ENCODE results near the gene COL27A1.
A peak's percentile ranks its signal among the peaks of the same experiment; 100 is the strongest.

The COL27A1 gene

GRCh38 chr9:114124138-114124537 is 31.2 kb upstream of the COL27A1 start:
- H2AK5ac ChIP-seq (ENCODE audit: low read depth, low read length): no peak overlapping the region
- DNase-seq (ENCODE audit: low spot score): no peak
- H3K14ac ChIP-seq (ENCODE audit: low read length): no peak overlapping the region
- H4K91ac ChIP-seq (ENCODE audit: low read depth, low read length, poor library complexity): no peak overlapping the region
- no peak overlapping the region for H3K4me2 ChIP-seq (ENCODE audit: insufficient read depth, low read length, poor library complexity, severe bottlenecking)
- peaks cover 0 to 21% (median 0%) of the 10 kb centered on the region in 3 experiments for H3K27me3 ChIP-seq (ENCODE audit: control insufficient read depth in 3 of 3, insufficient read depth in 3 of 3, low read depth in 1 of 3, low read length in 3 of 3)
- no peaks in the 10 kb centered on the region for H3K36me3 ChIP-seq (replicated peaks in 1 of 2; ENCODE audit: control insufficient read depth in 2 of 2, insufficient read depth in 2 of 2, low read length in 2 of 2)
- H2BK15ac ChIP-seq (ENCODE audit: low read length): no peak overlapping the region
- H3K4me1 ChIP-seq (ENCODE audit: control insufficient read depth in 2 of 2, insufficient read depth in 1 of 2, low read depth in 1 of 2, low read length in 2 of 2): peaks cover 0 to 6% of the 10 kb centered on the region in 2 donors
- H3K27ac ChIP-seq (replicated peaks; ENCODE audit: low read length): no peak overlapping the region
- H3K9me3 ChIP-seq (replicated peaks in 1 of 2; ENCODE audit: control insufficient read depth in 2 of 2, insufficient read depth in 1 of 2, low read depth in 1 of 2, low read length in 2 of 2): peaks cover 0 to 3% of the 10 kb centered on the region in 2 donors
- no peak overlapping the region for H4K8ac ChIP-seq (ENCODE audit: low read depth, low read length)
- no peak overlapping the region for H2BK12ac ChIP-seq (ENCODE audit: low read length)
- peak overlapping the region; percentile 15 for H3K18ac ChIP-seq (ENCODE audit: low read length)
- no peaks in the 10 kb centered on the region for H3K79me1 ChIP-seq (ENCODE audit: low read depth, low read length)
- H2BK120ac ChIP-seq (ENCODE audit: low read depth, low read length): no peak overlapping the region
- no peak overlapping the region for H3K23ac ChIP-seq (ENCODE audit: low read depth, low read length, poor library complexity)
- no peak overlapping the region for H3K4ac ChIP-seq (ENCODE audit: low read length)
- H3K9ac ChIP-seq (ENCODE audit: low read depth, low read length, poor library complexity): peak overlapping the region; percentile 66
- no peak overlapping the region for H2AFZ ChIP-seq (ENCODE audit: low read length)
- H3K4me3 ChIP-seq (ENCODE audit: low read length in 2 of 2): no peak overlapping the region
- no peak overlapping the region for H2BK5ac ChIP-seq (ENCODE audit: low read length)
- no CpG with 5 or more reads among the region's 1 CpG for WGBS, 2 donors (ENCODE audit: extremely low coverage in 2 of 2, insufficient read length in 2 of 2, insufficient replicate concordance in 1 of 2)

- Histone ChIP-seq H3K27me3 (ENCODE audit: control insufficient read depth in 3 of 3, insufficient read depth in 3 of 3, low read depth in 1 of 3, low read length in 3 of 3) (peaks cover 0 to 23% (median 0%) of the 10 kb centered on the region in 3 experiments), H3K36me3 (replicated peaks in 1 of 2; ENCODE audit: control insufficient read depth in 2 of 2, insufficient read depth in 2 of 2, low read length in 2 of 2) (no peaks in the 10 kb centered on the region), H2AFZ (ENCODE audit: low read length) (no peak overlapping the region), H2BK12ac (ENCODE audit: low read length) (no peak overlapping the region), H2BK15ac (ENCODE audit: low read length) (peak overlapping the region; percentile 22), H4K91ac (ENCODE audit: low read depth, low read length, poor library complexity) (no peak overlapping the region), H4K8ac (ENCODE audit: low read depth, low read length) (no peak overlapping the region), H3K23ac (ENCODE audit: low read depth, low read length, poor library complexity) (no peak overlapping the region), H2BK120ac (ENCODE audit: low read depth, low read length) (no peak overlapping the region), H3K27ac (replicated peaks; ENCODE audit: low read length) (no peak overlapping the region), H3K4me2 (ENCODE audit: insufficient read depth, low read length, poor library complexity, severe bottlenecking) (no peak overlapping the region), H3K9ac (ENCODE audit: low read depth, low read length, poor library complexity) (peak overlapping the region; percentile 66), H3K14ac (ENCODE audit: low read length) (no peak overlapping the region), H2AK5ac (ENCODE audit: low read depth, low read length) (no peak overlapping the region), H3K4ac (ENCODE audit: low read length) (no peak overlapping the region), H2BK5ac (ENCODE audit: low read length) (no peak overlapping the region), H3K4me3 (ENCODE audit: low read length in 2 of 2) (no peak overlapping the region), H3K18ac (ENCODE audit: low read length) (peak overlapping the region; percentile 53), H3K79me1 (ENCODE audit: low read depth, low read length) (no peaks in the 10 kb centered on the region), H3K9me3 (replicated peaks in 1 of 2; ENCODE audit: control insufficient read depth in 2 of 2, insufficient read depth in 1 of 2, low read depth in 1 of 2, low read length in 2 of 2) (peaks cover 0 to 3% of the 10 kb centered on the region in 2 donors), H3K4me1 (ENCODE audit: control insufficient read depth in 2 of 2, insufficient read depth in 1 of 2, low read depth in 1 of 2, low read length in 2 of 2) (peaks cover 0 to 6% of the 10 kb centered on the region in 2 donors)
- no peak for DNase-seq (ENCODE audit: low spot score)
- WGBS, 2 donors (ENCODE audit: extremely low coverage in 2 of 2, insufficient read length in 2 of 2, insufficient replicate concordance in 1 of 2): no CpG with 5 or more reads among the region's 13 CpGs
These were observed 30.5 kb upstream of the COL27A1 start for GRCh38 chr9:114124666-114125475.

- Histone ChIP-seq H2BK120ac (ENCODE audit: low read depth, low read length) (no peak overlapping the region), H3K4me2 (ENCODE audit: insufficient read depth, low read length, poor library complexity, severe bottlenecking) (no peak overlapping the region), H3K18ac (ENCODE audit: low read length) (no peak overlapping the region), H3K27ac (replicated peaks; ENCODE audit: low read length) (no peak overlapping the region), H3K4me1 (ENCODE audit: control insufficient read depth in 2 of 2, insufficient read depth in 1 of 2, low read depth in 1 of 2, low read length in 2 of 2) (peaks cover 0 to 6% of the 10 kb centered on the region in 2 donors), H3K4ac (ENCODE audit: low read length) (no peak overlapping the region), H2BK15ac (ENCODE audit: low read length) (no peak overlapping the region), H3K14ac (ENCODE audit: low read length) (no peak overlapping the region), H3K23ac (ENCODE audit: low read depth, low read length, poor library complexity) (no peak overlapping the region), H3K9ac (ENCODE audit: low read depth, low read length, poor library complexity) (no peak overlapping the region), H4K8ac (ENCODE audit: low read depth, low read length) (no peak overlapping the region), H2BK5ac (ENCODE audit: low read length) (no peak overlapping the region), H3K36me3 (replicated peaks in 1 of 2; ENCODE audit: control insufficient read depth in 2 of 2, insufficient read depth in 2 of 2, low read length in 2 of 2) (no peaks in the 10 kb centered on the region), H2AFZ (ENCODE audit: low read length) (no peak overlapping the region), H4K91ac (ENCODE audit: low read depth, low read length, poor library complexity) (no peak overlapping the region), H3K4me3 (ENCODE audit: low read length in 2 of 2) (peak overlapping the region in 1 of 2 donors; percentile 16), H3K27me3 (ENCODE audit: control insufficient read depth in 3 of 3, insufficient read depth in 3 of 3, low read depth in 1 of 3, low read length in 3 of 3) (peaks cover 0 to 25% (median 0%) of the 10 kb centered on the region in 3 experiments), H2BK12ac (ENCODE audit: low read length) (no peak overlapping the region), H2AK5ac (ENCODE audit: low read depth, low read length) (no peak overlapping the region), H3K79me1 (ENCODE audit: low read depth, low read length) (no peaks in the 10 kb centered on the region), H3K9me3 (replicated peaks in 1 of 2; ENCODE audit: control insufficient read depth in 2 of 2, insufficient read depth in 1 of 2, low read depth in 1 of 2, low read length in 2 of 2) (peaks cover 2 to 3% of the 10 kb centered on the region in 2 donors)
- DNase-seq (ENCODE audit: low spot score): no peak
- no CpG with 5 or more reads among the region's 10 CpGs for WGBS, 2 donors (ENCODE audit: extremely low coverage in 2 of 2, insufficient read length in 2 of 2, insufficient replicate concordance in 1 of 2)
These were observed 29.8 kb upstream of the COL27A1 start for GRCh38 chr9:114125476-114126013.

All from neuronal stem cell (in vitro differentiated cells).